DOHH2 (cell line): Measurements from ENCODE around the gene ULBP2.

Experiments
- CTCF ChIP-seq: fragments of 200-600 bp; sonication (generic); IDR thresholded peaks from one replicate; pipeline ENCODE4 v1.5.1; 2014; ENCODE audit warnings: antibody characterized with exemption, mild to moderate bottlenecking, low read depth, low read length; ENCODE audit not compliant: poor library complexity, severe bottlenecking
- EZH2phosphoT487 ChIP-seq: fragments of 200-600 bp; sonication (generic); IDR thresholded peaks from 2 replicates; pipeline ENCODE4 v1.6.1; 2017; ENCODE audit warnings: borderline replicate concordance, mild to moderate bottlenecking, antibody characterized with exemption, low read length, moderate library complexity, mixed read lengths

DNA sequence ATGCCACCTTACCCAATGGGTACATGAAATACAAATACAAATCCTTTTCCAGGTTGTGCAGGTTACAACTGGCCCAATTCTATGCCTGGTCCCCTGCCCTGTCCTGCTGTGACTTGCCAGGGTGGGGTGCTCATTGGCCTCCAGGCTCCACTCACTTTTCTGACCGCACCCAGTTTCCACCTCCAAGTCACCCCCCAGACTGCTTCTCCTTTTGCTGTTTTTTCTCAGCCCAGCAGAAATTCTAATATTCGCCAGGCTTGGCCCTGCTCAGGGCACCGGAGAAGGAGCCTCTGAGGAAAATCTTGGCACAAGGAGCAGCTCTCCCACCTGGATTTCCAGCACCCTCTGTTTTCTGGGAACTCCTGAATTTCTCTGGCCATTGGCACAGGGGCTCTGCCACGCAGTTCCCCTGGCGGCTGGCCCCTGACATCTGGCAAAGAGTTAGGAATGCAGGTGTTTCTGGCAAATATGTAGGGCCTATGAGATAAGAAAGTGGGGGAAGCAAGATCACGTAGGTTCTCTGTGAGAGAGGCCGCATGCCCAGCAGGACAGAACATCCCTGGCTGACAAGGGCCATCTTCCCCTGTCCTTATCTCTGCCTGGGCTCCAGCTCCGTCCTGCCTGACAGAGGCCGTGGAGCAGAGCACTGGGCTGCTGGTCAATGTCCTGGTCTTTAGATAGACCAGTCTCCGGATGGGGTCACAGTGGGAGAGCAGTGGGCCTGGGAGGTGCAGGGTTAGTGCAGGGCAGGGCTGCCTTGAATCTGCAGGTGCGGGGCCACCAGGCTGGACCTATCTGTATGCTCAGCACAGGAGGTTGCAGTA lies 41.0 kb upstream of the ULBP2 start:
- TF ChIP-seq CTCF (no peak), EZH2phosphoT487 (no peak)
